ENCODE measurements around the gene PDIA2. TPM values are rescaled to one million over a fixed set of nuclear protein-coding genes. Genes with fewer than 3 reads are reported as not detected.
"Not testable (repeated sequence)": the region's sequence is repeated elsewhere in the genome, so short reads cannot be mapped to it uniquely, and the experiment has no call there.

The PDIA2 gene
- total and polyA plus RNA-seq, 7 donors: 0.60 to 5.5 (median 0.82) TPM; not detected in 1

DNA sequence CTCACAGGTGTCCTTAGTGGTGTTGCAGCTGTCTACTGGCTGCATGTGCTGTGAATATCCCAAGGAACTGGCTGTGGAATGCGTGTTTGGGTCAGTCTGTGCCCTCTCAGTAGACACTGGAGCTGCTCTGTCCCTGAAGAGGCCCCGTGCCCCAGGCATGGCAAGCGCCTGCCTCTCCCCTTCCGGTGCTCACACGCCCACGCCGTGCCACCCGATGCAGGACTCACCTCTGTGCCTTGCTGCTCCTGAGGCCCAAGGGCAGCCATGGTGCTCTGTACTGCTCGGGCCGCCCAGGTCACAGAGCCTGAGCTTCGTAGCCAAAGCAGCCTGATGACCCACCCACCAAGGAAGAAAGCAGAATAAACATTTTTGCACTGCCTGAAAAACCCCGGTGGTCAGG lies 17.3 kb upstream of the PDIA2 start:
- H3K4me3 ChIP-seq: no peak overlapping the region
- H3K27me3 ChIP-seq: no peaks in the 10 kb centered on the region
- H3K9me3 ChIP-seq: no peaks in the 10 kb centered on the region
- no peaks in the 10 kb centered on the region for H3K4me1 ChIP-seq
- TF ChIP-seq POLR2AphosphoS5 (IDR thresholded peaks at IDR 0.05) (no peak), EP300 (IDR thresholded peaks at IDR 0.05) (no peak), POLR2A (IDR thresholded peaks at IDR 0.05) (no peak)
- TF ChIP-seq, protein P1, sequence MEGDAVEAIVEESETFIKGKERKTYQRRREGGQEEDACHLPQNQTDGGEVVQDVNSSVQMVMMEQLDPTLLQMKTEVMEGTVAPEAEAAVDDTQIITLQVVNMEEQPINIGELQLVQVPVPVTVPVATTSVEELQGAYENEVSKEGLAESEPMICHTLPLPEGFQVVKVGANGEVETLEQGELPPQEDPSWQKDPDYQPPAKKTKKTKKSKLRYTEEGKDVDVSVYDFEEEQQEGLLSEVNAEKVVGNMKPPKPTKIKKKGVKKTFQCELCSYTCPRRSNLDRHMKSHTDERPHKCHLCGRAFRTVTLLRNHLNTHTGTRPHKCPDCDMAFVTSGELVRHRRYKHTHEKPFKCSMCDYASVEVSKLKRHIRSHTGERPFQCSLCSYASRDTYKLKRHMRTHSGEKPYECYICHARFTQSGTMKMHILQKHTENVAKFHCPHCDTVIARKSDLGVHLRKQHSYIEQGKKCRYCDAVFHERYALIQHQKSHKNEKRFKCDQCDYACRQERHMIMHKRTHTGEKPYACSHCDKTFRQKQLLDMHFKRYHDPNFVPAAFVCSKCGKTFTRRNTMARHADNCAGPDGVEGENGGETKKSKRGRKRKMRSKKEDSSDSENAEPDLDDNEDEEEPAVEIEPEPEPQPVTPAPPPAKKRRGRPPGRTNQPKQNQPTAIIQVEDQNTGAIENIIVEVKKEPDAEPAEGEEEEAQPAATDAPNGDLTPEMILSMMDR (IDR thresholded peaks at IDR 0.05): no peak
- peaks cover 30 to 45% (median 35%) of the 10 kb centered on the region in 4 donors for H3K36me3 ChIP-seq
- DNase-seq: no peak
- 41 to 74% methylated on average over 12 of the region's 12 CpGs for WGBS, 2 donors
- intact Hi-C loops (cut with DNase I): no loop called here
- H3K27ac ChIP-seq: no peak overlapping the region

DNA sequence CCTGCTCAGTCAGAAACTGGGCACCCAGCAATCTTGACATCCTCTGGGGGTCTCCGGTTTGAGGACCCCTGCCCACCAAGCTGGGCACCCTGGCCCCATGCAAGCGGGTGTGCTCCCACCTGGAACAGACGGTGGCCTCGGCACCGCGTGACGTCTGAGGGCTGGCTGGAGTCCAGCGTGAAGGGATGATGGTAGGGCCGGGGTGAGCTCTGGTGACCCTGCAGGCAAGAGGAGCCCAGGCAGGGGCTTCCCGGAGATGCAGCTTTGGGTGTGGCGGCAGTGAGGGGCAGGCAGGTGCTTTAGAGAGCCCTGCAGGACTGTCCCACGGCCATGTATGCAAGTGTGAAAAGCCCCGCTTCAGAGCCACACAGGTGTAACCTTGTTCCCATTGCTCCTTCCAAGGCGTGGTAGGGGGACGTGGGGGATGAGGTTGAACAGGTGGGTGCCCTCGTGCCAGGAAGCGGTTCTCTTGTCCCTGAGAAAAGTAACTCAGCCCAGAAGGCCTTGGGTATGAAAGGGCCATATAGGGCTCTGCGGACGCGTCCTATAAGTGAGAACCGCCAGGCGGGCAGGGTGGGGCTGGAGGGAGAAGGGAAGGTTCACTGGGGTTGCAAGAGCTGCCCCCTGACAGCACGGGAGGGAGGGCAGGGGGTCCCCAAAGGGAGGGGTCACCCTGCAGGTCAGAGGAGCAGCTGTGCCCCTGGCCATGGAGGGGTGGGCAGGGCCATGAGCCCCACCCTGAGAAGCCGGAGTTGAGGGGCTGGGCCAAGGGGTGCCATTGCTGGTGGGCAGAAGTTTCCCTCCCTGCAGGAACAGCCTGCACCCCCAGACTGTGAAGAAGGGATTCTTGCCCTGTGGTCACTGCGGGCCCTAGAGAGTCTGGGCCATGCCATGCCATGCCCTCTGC lies 16.5 kb upstream of the PDIA2 start:
- Histone ChIP-seq H3K27ac (no peak overlapping the region), H3K27me3 (no peaks in the 10 kb centered on the region), H3K36me3 (peaks cover 24 to 37% (median 32%) of the 10 kb centered on the region in 4 donors), H3K4me1 (no peaks in the 10 kb centered on the region), H3K9me3 (no peaks in the 10 kb centered on the region), H3K4me3 (no peak overlapping the region)
- no peak for TF ChIP-seq EP300 (IDR thresholded peaks at IDR 0.05)
- TF ChIP-seq, protein P1 (IDR thresholded peaks at IDR 0.05): no peak
- peak in 1 of 4 donors; percentile 0 for TF ChIP-seq POLR2AphosphoS5 (IDR thresholded peaks at IDR 0.05)
- TF ChIP-seq POLR2A (IDR thresholded peaks at IDR 0.05): no peak
- 71 to 81% methylated on average over 25 of the region's 25 CpGs for WGBS, 2 donors
- DNase-seq: no peak
- intact Hi-C loops (cut with DNase I): no loop called here

DNA sequence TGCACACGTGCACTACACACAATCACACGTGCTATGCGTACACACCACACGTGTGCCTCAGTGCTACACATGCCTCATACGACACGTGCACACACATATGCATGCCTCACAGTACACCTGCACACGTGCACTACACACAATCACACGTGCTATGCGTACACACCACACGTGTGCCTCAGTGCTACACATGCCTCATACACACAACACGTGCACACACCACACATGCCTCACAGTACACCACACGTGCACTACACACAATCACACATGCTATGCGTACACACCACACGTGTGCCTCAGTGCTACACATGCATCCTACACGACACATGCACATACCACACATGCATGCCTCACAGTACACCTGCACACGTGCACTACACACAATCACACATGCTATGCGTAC lies 15.4 kb upstream of the PDIA2 start:
- H3K4me1 ChIP-seq; H3K27me3 ChIP-seq; H3K27ac ChIP-seq; intact Hi-C loops (cut with DNase I); H3K4me3 ChIP-seq; H3K9me3 ChIP-seq; DNase-seq: not testable (repeated sequence)
- peaks cover 14 to 27% (median 22%) of the 10 kb centered on the region in 4 donors for H3K36me3 ChIP-seq
- 81 to 86% methylated on average over 17 of the region's 17 CpGs for WGBS, 2 donors

DNA sequence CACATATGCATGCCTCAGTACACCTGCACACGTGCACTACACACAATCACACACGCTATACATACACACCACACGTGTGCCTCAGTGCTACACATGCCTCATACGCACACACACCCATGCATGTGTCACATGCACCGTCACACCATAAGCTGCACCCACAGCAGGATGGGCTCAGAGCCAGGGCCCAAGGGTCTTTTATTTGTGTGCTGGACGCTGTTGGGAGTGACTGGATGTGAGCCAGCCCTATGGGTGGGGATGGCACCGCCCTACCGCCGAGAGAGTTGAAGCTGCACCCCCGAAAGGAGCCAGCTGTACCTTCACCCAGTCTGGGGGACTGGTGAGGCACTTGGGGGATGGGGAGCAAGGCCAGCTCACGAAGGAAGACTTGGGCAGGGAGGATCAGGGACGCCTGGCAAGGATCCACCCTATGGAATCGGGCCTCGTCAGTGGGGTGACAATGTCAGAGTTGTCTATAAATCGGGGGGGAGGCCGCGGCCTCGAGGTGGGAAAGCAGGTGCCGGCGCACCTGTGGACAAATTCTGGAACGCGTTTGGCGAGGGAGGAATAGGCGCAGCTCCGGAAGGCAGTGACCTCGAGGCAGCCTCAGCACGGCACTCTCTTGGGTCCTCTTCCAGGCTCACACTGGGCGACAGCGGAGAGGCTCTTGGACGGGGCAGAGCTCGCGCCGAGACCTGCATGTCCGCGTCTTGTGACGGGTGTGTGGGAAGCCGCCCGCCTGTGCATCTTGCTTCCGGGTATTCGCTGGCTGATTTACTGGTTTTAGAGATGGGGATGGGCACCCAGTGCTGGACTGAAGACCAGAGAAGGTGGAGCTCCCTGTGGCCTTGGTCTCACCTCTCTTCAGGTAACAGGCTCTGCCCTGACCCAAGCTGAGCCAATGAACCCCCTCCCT lies 14.6 kb upstream of the PDIA2 start:
- H3K4me3 ChIP-seq: no peak overlapping the region
- no peak for DNase-seq
- WGBS, 2 donors: 13 to 60% methylated on average over 40 of the region's 40 CpGs
- peaks cover 5 to 18% (median 16%) of the 10 kb centered on the region in 4 donors for H3K36me3 ChIP-seq
- no peak for TF ChIP-seq POLR2A (IDR thresholded peaks at IDR 0.05)
- TF ChIP-seq, protein P1 (IDR thresholded peaks at IDR 0.05): no peak
- TF ChIP-seq POLR2AphosphoS5 (IDR thresholded peaks at IDR 0.05): peak in 1 of 4 donors; percentile 5
- H3K4me1 ChIP-seq: no peaks in the 10 kb centered on the region
- no peaks in the 10 kb centered on the region for H3K27me3 ChIP-seq
- H3K27ac ChIP-seq: no peak overlapping the region
- no peaks in the 10 kb centered on the region for H3K9me3 ChIP-seq
- intact Hi-C loops (cut with DNase I): no loop called here
